CD1c-positive myeloid dendritic cell (primary cell): Measurements from ENCODE around the gene PDZD4.
"Not testable (repeated sequence)": the region's sequence is repeated elsewhere in the genome, so short reads cannot be mapped to it uniquely, and the experiment has no call there.

Experiments used
- DNase-seq: peaks from one replicate; pipeline ENCODE4 v3.0.0-alpha.2; 2016; ENCODE audit errors: extremely low spot score

The PDZD4 gene

GRCh38 chrX:153844509-153845082, 14.3 kb upstream of the PDZD4 start:
- DNase-seq = no peak

- DNase-seq = no peak
These were observed 6.6 kb upstream of the PDZD4 start for GRCh38 chrX:153836921-153837320.

- no peak for DNase-seq
These were observed 2.4 kb upstream of the PDZD4 start for GRCh38 chrX:153832728-153833127.

- peak; percentile 2 for DNase-seq
These were observed 1.2 kb upstream of the PDZD4 start for GRCh38 chrX:153831429-153832150.

GRCh38 chrX:153830640-153831428, 490 bp upstream of the PDZD4 start:
- DNase-seq = no peak

GRCh38 chrX:153829549-153829798, 870 bp downstream of the PDZD4 start:
- DNase-seq = no peak

- no peak for DNase-seq
These were observed 1.4 kb downstream of the PDZD4 start for GRCh38 chrX:153828723-153829548.

- DNase-seq = no peak
These were observed 2.0 kb downstream of the PDZD4 start for GRCh38 chrX:153828308-153828707.

- DNase-seq = no peak
These were observed 2.4 kb downstream of the PDZD4 start for GRCh38 chrX:153827903-153828302.

- no peak for DNase-seq
These were observed 3.3 kb downstream of the PDZD4 start for GRCh38 chrX:153827016-153827415.

- no peak for DNase-seq
These were observed 5.3 kb downstream of the PDZD4 start for GRCh38 chrX:153825042-153825441.

GRCh38 chrX:153824348-153824747, 6.0 kb downstream of the PDZD4 start:
- DNase-seq = no peak

GRCh38 chrX:153821066-153821465, 9.3 kb downstream of the PDZD4 start:
- DNase-seq = no peak

GRCh38 chrX:153820601-153821000, 9.7 kb downstream of the PDZD4 start:
- DNase-seq = no peak

- no peak for DNase-seq
These were observed 10.8 kb downstream of the PDZD4 start for GRCh38 chrX:153819384-153820040.

- peak; percentile 56 for DNase-seq
These were observed 11.6 kb downstream of the PDZD4 start for GRCh38 chrX:153818571-153819383.

- not testable (repeated sequence) for DNase-seq
These were observed 12.3 kb downstream of the PDZD4 start for GRCh38 chrX:153818064-153818463.

GRCh38 chrX:153816831-153817690, 13.3 kb downstream of the PDZD4 start:
- no peak for DNase-seq

GRCh38 chrX:153814591-153815315, 15.6 kb downstream of the PDZD4 start:
- no peak for DNase-seq
